Left colon (tissue), 2 donors: ENCODE results near the gene DIAPH3. TPM values are rescaled to one million over a fixed set of nuclear protein-coding genes. Genes with fewer than 3 reads are reported as not detected.

Experiments used
- ATAC-seq: fragments of 200-7000 bp; cut with Tn5 transposase; one replicate; pipeline ENCODE4 v1.9.1; 2020; ENCODE audit warnings: mild to moderate bottlenecking, moderate library complexity
- DNase-seq, 2 donors: peaks; one replicate each; pipeline ENCODE4 v3.0.0-alpha.2; 2020
- intact Hi-C, 2 donors: fragments of 100-400 bp; cut with DNase I in 1 of 2; cut with micrococcal nuclease in 1 of 2; formaldehyde crosslinking; loops; one replicate each; pipeline versions ENCODE4 v1.11.2 to v1.14.0; 2022; cut with DNase I, micrococcal nuclease
- total RNA-seq, 2 donors: library from RNA; stranded (reverse); fragmentation: NEBNext Ultra II Directional; extraction: Animal tissue kit (Norgen Biotek cat#: 25700); gene quantifications; one replicate each; pipeline ENCODE4 v1.2.1, GENCODE V29; 2021
- donor health status: DM: no; HTN: no; CAD: no.
- donor health status: DM: yes; HTN: yes; CAD: no.

DIAPH3 gene
- total RNA-seq, 2 donors from 2014 or later: 1.9 to 5.0 TPM

DNA sequence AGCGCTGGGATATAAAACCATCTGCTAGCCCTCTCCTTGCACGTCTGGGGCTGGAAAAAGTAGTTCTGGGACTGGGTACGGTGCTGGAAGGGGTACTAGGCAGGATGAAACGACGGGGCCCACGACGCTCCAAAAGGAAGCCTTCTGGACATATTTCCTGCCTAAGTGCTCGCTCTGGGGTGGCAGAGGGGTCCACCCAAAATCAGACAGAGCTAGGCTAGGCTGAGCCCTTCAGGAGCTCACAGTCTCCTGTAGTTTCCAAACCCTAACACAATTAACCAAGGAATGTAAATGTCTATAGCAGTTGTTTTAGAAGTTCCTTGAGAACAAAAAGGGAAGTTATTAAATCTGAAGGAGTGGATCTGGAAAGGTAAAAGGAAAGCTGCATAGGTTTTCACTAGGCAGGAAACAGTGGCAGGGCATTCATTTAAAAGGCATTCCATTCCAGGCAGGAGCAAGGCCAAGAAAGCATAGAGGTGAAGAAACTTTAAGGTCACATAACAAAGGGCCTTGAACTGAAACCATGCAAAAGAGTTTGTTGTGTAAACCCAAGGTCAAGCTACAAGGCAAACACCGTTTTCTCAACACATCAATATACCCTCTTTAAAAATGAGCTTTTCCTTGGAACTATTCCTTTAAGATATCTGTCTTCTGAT is 634 bp upstream of the DIAPH3 start:
- intact Hi-C loops: no loop called here
- DNase-seq (no peak), ATAC-seq (peak; percentile 46)

DNA sequence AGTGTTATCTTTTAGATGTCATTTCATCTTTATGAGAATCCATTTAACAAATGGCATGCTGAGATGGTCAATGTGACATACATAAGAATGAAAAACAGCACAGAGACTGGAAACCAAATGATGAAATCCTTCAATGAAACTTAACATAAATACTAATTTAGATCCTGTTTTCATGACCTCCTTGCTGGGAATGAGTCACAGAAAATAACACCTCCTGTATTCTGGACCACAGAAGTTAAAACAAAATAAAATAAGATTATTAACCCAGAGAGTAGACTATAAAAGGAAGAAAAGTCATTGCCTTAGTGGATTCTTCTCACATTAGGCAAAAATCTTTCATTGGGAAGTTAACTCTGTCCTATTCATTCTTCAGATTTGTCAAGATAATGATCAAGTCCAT is 1.6 kb downstream of the DIAPH3 start:
- intact Hi-C loops: no loop called here
- ATAC-seq (no peak), DNase-seq (no peak)

DNA sequence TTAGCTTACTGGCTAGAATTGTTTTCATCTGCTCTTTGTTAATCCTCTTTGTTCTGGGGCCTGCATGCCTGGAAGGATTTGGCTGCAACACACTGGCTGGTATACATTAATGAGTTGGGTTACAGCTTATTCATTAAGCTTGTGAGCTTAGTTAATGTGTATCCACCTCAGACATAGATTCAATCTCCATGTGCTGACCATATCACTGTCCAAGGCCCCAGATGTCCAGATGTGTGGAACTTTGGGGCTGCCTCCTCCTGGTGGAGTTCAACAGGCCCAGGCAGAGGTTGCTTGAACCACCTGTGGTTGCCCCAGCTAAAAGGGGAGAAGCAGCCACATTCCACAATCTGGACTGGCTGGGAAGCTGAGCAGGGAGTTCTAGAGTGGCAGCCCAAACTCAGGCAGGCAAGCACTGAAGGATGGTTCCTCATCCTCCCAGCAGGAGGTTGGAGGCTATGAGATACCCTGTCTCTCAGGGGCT is 5.4 kb downstream of the DIAPH3 start:
- intact Hi-C loops: no loop called here
- no peak for ATAC-seq

DNA sequence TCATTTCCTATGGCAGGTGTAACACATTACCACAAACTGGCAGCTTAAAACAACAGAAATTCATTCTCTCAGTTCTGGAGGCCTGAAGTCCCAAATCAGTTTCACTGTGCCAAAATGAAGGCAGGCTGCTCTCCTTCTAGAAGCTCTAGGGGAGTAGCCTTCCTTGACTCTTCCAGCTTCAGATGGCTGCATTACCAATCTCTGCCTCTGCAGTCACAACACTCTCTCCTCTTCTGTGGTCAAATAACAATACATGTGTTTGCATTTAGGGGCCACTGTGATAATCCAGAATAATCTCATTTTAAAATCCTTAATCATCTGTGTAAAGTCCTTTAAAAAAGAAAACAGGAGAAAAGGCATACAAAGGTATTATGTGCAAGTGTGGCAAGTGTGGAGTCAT is 7.8 kb downstream of the DIAPH3 start:
- DNase-seq (no peak), ATAC-seq (no peak)

More for the DNA sequence above, 5.4 kb downstream of the DIAPH3 start:
- DNase-seq: no peak

DNA sequence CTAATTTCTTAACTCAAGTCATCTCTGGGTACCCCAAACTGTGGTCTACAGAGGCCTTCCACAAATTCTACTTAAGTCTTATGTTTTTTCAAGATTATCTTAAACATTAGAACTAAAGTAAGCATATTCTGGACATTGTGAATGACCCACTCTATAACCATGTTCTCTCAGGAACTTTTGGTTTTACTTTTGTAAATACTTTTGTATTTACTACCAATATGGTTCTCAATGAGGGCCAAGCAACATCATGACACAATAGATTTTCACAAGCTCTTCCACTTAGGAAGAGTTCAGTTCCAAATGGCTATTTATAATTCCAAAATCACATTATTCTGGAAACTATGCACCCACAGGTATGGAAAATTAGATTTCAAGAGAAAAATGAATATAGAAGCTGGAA is 10.8 kb downstream of the DIAPH3 start:
- DNase-seq: no peak
- intact Hi-C loops: no loop called here
- no peak for ATAC-seq

More for the DNA sequence above, 7.8 kb downstream of the DIAPH3 start:
- intact Hi-C loops: no loop called here

DNA sequence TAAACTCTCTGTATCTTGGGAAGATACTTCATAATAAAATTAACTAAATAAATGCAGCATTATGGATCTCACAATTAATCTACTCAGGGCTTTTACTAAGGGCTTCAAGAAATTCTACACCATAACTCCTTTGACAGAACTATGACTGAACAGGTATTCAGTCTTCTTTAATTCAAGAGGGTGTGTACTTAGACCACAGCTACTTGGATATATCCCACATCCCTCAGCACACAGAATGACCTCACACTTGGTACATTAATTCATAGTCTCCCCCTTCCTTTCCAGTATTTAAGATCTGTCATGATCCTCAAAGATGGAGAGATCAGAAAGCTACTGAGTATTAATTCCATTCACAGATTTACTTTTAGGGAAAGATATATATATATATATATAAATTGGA is 11.6 kb downstream of the DIAPH3 start:
- DNase-seq (no peak), ATAC-seq (no peak)
- intact Hi-C loops: no loop called here

DNA sequence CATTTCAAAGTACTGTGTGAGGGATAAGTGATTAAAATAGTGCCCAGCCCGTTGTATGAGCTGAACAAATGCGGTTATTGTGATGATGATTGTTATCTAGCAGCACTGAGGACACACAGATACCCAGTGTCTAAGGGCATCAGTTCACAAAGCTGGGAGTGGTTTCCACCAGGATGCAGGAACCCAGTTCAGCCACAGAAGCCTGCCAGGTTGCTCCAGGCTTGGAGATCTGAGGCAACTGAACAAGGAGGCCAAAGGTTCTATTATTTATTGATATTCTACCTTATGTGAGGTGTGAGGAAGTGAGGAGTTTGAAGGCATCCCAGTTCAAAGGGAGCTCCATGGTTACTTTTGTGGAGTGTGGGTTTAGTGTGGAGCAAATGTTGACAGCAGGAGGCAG is 13.2 kb downstream of the DIAPH3 start:
- intact Hi-C loops: no loop called here
- ATAC-seq (peak; percentile 52), DNase-seq (no peak)

DNA sequence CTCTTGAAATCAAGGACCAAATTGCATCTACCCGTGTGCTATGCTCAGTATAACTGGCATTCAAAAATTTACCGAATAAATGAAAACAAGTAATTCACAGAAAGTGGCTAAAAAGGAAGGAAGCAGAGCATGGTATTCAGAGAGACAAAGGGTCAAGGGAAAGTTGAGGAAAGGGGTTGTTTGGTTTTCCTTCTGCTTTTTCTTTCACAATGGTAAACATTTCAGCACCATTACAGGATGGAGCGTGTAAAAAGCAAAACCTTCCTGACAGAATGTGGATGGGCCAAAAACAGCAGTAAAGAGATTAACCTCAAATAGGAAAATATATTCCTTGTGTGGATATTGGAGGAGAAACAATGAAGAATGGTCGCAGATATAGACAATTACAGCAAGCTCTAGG is 14.8 kb downstream of the DIAPH3 start:
- ATAC-seq: no peak
- intact Hi-C loops: no loop called here
- no peak for DNase-seq

DNA sequence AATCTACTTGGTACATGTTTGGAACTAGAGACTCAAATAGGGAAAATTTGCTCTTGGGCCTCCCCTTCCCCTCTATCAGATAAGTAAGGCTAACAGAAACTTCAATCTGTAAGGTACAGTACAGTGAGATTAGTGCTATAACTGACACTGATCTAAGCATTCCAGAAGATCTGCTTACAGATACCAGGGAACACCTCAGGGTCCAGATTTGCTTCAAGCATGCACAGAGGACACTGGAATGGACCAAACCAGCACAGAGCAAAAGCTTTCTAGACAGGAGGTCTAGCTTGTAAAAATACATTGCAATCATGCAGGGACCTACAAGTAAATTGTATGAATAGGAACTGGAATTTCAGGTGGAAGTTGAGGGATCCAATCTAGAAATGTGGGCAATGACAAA is 16.4 kb downstream of the DIAPH3 start:
- intact Hi-C loops: no loop called here
- ATAC-seq: no peak
- DNase-seq: no peak

DNA sequence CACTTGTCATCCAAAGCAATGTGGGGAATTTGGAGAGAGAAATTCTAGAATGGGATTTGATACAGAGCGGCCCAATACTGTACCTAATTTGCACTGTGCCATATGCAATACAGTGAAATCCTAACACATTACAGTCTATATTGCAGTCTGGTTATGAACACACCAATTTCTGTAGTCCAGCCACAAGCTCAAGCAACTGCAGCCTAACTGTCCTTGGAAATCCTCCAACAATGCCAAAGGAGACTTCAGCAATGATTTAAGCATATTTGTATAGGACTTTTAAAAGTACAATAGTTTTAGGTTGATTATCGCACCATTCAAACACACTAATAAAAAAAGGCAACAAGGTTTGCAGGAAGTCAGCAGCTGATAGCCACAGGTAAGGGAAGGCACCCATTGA is 17.3 kb downstream of the DIAPH3 start:
- DNase-seq: no peak
- ATAC-seq: peak; percentile 66
- intact Hi-C loops: no loop called here

DNA sequence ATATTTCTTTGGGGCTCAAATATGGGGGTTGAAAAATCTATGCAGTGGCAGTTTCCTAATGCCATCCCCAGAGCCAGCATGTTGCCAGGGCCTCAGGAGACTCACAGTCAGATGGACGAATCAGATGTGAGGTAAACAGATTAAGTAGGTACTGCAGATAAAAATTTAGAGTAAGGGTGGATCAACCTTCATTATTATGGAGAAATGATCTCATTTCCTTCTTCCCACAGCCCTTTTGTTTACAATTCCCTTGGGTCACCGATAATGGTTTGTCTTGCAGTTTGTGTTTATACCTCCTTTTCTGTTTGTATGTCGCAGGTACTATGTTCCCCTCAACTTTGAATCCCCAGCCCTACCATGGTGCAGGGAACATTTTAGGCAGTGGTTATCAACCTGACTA is 20.0 kb downstream of the DIAPH3 start:
- intact Hi-C loops: no loop called here

DNA sequence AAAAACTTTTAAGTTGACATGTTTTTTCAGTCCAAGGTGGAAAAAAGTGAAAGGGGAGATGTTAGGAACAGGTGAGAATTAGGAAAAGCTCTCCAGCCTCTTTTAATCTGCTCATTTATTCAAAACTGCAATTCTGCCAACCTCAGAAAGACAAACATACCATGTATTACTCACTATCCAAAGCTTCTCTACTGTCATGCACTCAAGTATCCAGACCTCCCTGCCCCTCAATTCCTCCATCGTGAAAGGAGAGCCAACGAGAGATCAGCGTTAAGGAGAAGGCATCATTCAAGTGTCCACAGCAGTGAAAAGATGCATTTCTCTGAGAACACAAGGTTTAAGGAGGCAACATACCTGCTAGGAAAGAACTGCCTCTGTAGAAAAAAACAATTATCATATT is 24.5 kb downstream of the DIAPH3 start:
- intact Hi-C loops: no loop called here
- no peak for DNase-seq
- ATAC-seq: no peak

More for the DNA sequence above, 20.0 kb downstream of the DIAPH3 start:
- DNase-seq (no peak), ATAC-seq (no peak)

DNA sequence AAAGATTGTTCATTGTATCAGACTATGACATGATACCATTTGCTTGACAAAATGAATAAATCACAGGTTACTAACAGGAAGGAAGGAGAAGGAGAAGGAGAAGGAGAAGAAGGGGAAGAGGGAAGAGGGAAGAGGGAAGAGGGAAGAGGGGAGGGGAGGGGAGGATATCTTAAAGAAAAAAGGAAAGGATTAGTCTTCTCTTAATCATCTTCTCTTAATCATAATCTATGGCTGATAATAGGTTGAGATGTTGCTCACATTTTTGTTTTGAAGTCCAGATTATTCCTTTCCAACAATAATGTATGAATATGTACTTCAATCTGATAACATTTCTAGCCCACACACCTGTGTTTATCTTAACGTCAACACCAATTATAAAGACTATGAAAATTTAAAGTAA is 25.1 kb downstream of the DIAPH3 start:
- ATAC-seq (no peak), DNase-seq (no peak)
- intact Hi-C loops: no loop called here

DNA sequence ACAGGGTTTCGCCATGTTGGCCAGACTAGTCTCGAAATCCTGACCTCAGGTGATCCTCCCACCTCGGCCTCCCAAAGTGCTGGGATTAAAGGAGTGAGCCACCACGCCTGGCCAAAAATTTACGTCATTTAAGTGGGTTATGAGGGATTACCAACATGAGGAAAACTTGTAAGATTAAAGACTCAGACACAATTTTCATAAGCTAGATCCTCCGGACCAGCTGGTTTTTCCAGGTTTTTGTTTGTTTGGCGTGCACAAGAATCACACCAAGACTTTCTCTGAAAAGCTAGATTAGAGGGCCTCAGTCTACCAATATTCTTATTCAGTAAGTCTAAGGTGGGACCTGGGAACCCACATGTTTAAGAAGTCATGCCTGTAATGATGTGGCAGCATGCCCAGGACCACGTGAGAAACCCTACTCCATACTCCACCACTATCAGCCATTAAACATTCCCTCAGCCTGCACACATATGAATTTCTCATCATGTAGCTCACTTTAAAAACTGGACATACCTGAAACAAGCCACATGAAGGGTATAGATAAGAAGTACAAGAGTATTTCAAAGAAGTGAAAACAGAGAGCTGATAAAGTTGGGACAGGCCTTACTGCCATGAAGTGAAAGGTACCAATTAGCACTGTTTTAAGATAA is 25.7 kb downstream of the DIAPH3 start:
- DNase-seq (no peak), ATAC-seq (no peak)
- intact Hi-C loops: no loop called here

DNA sequence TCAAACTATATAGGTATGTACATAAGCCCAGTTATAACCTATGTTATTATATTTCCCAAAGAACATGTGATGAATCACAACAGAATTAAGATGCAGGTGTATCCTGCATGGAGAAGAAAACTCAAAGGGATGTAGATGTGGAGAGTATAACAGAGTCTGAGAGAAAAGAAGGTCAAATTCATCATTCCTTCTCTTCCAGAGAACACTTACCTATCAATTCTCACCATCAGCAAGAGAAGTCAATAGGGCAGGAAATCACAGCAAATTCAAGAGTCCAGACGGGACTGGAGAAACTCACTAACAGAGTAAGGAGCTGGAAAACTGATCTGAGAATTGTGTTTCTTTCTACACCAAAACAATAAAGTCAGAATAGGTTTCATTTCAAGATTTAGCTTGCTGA is 28.4 kb downstream of the DIAPH3 start:
- intact Hi-C loops: no loop called here
- ATAC-seq (no peak), DNase-seq (no peak)

DNA sequence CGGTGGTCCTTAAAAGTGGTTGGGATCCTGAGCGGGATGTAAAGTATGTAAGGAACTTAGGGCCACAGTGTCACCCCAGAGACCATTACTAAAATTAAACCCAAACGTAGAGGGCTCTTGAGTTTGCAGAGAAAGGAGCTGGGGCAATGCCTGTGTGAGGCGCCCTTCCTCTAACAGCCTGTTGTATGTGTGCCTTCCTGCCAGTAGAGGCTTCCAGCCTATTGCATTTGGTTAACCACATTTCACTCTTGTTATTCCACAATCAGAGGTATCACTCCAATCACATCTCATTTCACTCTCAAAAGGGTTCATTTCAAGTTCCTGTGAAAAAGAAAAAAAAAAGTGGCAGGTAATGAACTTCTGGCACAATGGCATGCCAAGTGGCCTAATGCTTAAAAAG is 29.4 kb downstream of the DIAPH3 start:
- ATAC-seq (no peak), DNase-seq (no peak)
- intact Hi-C loops: no loop called here

DNA sequence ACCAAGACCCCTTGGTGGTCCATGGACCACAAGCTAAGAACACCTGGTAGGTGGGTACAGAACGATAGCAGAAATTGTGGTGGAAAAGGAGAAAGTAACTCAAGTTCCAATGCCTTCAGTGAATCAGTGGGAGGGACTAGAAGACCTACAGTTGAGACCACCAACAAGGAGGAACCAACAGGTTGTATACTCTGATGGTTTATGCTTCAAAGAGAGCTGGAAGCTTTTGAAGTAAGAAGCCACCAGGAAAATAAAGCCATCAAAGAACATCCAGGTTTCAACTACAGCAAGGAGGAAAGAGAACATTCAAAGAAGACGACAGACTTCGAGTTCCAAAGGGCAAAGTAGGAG is 42.4 kb downstream of the DIAPH3 start:
- no peak for DNase-seq
- no peak for ATAC-seq
- intact Hi-C loops: no loop called here

DNA sequence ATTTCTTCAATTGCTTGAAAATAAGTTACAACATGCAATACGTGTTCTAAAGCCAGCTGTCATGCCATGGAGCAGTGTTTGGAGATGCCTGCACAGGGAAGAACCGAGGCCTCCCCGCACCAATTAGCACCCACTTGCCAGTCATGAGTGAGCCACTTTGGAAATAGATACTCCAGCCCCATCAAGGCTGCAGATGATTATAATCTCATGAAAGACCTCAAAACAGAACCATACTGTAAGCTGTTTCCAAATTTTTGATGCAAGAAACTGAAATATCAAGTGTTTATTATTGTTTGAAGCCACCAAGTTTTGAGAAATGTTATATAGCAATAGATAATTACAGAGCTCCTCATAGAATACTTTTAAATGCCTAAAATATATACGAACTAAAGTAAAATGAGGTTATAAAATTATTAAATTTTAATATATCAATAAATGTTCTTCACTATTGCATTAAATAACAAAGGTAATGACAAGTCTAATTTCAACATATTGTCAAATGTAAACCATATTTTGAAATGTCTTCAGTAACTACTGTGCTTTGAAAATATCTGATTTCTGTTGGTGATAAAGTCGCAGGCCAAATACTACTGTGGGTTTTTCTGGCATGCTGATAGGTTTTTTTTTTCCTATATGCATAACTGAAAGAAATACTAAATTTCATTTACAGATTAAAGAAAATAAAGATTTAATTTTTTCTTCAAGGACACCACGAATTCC is 43.0 kb downstream of the DIAPH3 start:
- intact Hi-C loops: no loop called here
- ATAC-seq (no peak), DNase-seq (no peak)

DNA sequence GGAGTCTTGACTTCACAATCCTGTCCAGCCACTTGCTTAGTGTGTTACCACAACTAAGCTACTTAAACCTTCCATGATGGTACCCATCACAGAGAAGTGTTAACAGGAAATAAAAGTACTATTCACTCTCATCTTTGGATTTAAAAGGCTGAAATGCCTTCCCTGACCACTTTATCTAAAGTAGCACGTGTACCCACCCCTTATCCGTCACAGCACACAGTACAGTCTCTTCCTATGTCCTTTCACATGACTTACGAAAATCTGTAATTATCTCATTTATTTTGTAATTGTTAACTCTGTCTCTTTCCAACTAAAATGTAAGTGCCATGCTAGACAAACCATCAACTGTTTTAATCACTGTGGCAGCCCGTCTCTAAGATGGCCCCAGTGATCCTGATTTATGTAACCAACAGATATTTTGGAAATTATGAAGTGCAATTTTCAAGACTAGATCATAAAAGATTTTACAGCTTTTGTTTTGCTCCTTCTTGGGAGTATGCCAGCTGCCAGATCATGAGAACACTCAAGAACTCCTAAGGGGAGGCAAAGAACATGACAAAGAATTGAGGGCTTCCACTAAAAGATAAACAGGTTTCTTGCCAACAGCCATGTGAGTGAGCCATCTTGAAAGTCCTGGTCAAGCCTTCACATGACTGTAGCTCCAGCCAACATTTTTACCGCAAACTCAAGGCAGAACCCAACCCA is 44.9 kb downstream of the DIAPH3 start:
- ATAC-seq (no peak), DNase-seq (no peak)
- intact Hi-C loops: no loop called here
